ENCODE measurements around the gene TYSND1. TPM values are rescaled to one million over a fixed set of nuclear protein-coding genes. Genes with fewer than 3 reads are reported as not detected.

TYSND1 gene
- polyA plus RNA-seq, 3 donors, result 8.6 to 11.2 (median 11.2) TPM

GRCh38 chr10:70169649-70170364 is 23.3 kb upstream of the TYSND1 start:
- Histone ChIP-seq H3K4me2 (replicated peaks; ENCODE audit: extremely low read depth, low read length, poor library complexity, severe bottlenecking) (peak overlapping the region; percentile 94), H3K36me3 (replicated peaks in 1 of 2; ENCODE audit: control insufficient read depth in 1 of 2, insufficient read depth in 2 of 2, low read length in 2 of 2) (peaks cover 3 to 25% of the 10 kb centered on the region in 2 donors), H3K9me3 (replicated peaks in 1 of 2; ENCODE audit: control insufficient read depth in 1 of 2, insufficient read depth in 1 of 2, low read length in 2 of 2) (no peaks in the 10 kb centered on the region), H4K20me1 (ENCODE audit: insufficient read depth, low read length) (peaks cover 51% of the 10 kb centered on the region), H3K9ac (ENCODE audit: insufficient read depth, low read length, poor library complexity, severe bottlenecking) (peak overlapping the region; percentile 89), H3K79me2 (ENCODE audit: insufficient read depth, low read length) (peaks cover 56% of the 10 kb centered on the region), H3K4me1 (ENCODE audit: control insufficient read depth in 1 of 2, insufficient read depth in 2 of 2, low read length in 2 of 2) (peaks cover 36 to 53% of the 10 kb centered on the region in 2 donors), H3K4me3 (replicated peaks in 1 of 3; ENCODE audit: low read depth in 2 of 3, low read length in 3 of 3) (peak overlapping the region; percentile 84 to 98 (median 96)), H2AFZ (ENCODE audit: insufficient read depth, low read depth, low read length, poor library complexity, severe bottlenecking) (peak overlapping the region; percentile 78), H3K27me3 (ENCODE audit: control insufficient read depth in 2 of 2, insufficient read depth in 2 of 2, low read length in 2 of 2) (no peaks in the 10 kb centered on the region), H3K27ac (ENCODE audit: low read depth in 1 of 2, low read length in 2 of 2) (peak overlapping the region; percentile 88 to 95)
- peak overlapping the region; percentile 94 to 98 (median 97) for H3K27ac Mint-ChIP-seq
- peaks cover 0 to 2% (median 0%) of the 10 kb centered on the region in 3 donors for H3K27me3 Mint-ChIP-seq (ENCODE audit: low read depth in 3 of 3)
- peaks cover 45% of the 10 kb centered on the region for H3K4me1 Mint-ChIP-seq
- DNase-seq, result peak in 2 of 3 donors; percentile 25 to 45
- 2% methylated on average over 30 of the region's 40 CpGs for WGBS (ENCODE audit: insufficient coverage)
- no peak for TF ChIP-seq CTCF (IDR thresholded peaks at IDR 0.05)
- peaks cover 17 to 25% of the 10 kb centered on the region in 2 donors for H3K36me3 Mint-ChIP-seq
- H3K4me3 Mint-ChIP-seq, result peak overlapping the region; percentile 92 to 94
- intact Hi-C loops (cut with micrococcal nuclease), result loop anchor here in 1 of 2 donors (2.0 kb wide), 1 partner anchor 23 kb away; the partner anchor contains the start of gene TYSND1
- peaks cover 0 to 4% (median 0%) of the 10 kb centered on the region in 7 donors for H3K9me3 Mint-ChIP-seq

GRCh38 chr10:70169011-70169410 is 22.5 kb upstream of the TYSND1 start:
- Mint-ChIP-seq H3K9me3 (peaks cover 0 to 4% (median 0%) of the 10 kb centered on the region in 7 donors), H3K4me1 (peaks cover 44% of the 10 kb centered on the region), H3K4me3 (peak overlapping the region; percentile 92 to 94), H3K36me3 (peaks cover 17 to 25% of the 10 kb centered on the region in 2 donors), H3K27me3 (ENCODE audit: low read depth in 3 of 3) (peaks cover 0 to 2% (median 0%) of the 10 kb centered on the region in 3 donors), H3K27ac (peak overlapping the region in 6 of 7 donors; percentile 20 to 98 (median 97))
- H3K36me3 ChIP-seq (replicated peaks in 1 of 2; ENCODE audit: control insufficient read depth in 1 of 2, insufficient read depth in 2 of 2, low read length in 2 of 2), result peaks cover 3 to 25% of the 10 kb centered on the region in 2 donors
- H4K20me1 ChIP-seq (ENCODE audit: insufficient read depth, low read length), result peaks cover 59% of the 10 kb centered on the region
- WGBS (ENCODE audit: insufficient coverage), result no CpG with 5 or more reads among the region's 2 CpGs
- DNase-seq, result no peak
- no peak overlapping the region for H3K27ac ChIP-seq (ENCODE audit: low read depth in 1 of 2, low read length in 2 of 2)
- no peak overlapping the region for H3K9ac ChIP-seq (ENCODE audit: insufficient read depth, low read length, poor library complexity, severe bottlenecking)
- H3K9me3 ChIP-seq (replicated peaks in 1 of 2; ENCODE audit: control insufficient read depth in 1 of 2, insufficient read depth in 1 of 2, low read length in 2 of 2), result no peaks in the 10 kb centered on the region
- H3K79me2 ChIP-seq (ENCODE audit: insufficient read depth, low read length), result peaks cover 64% of the 10 kb centered on the region
- H3K4me1 ChIP-seq (ENCODE audit: control insufficient read depth in 1 of 2, insufficient read depth in 2 of 2, low read length in 2 of 2), result peaks cover 36 to 53% of the 10 kb centered on the region in 2 donors
- no peak overlapping the region for H2AFZ ChIP-seq (ENCODE audit: insufficient read depth, low read depth, low read length, poor library complexity, severe bottlenecking)
- TF ChIP-seq CTCF (IDR thresholded peaks at IDR 0.05), result no peak
- peak overlapping the region; percentile 94 for H3K4me2 ChIP-seq (replicated peaks; ENCODE audit: extremely low read depth, low read length, poor library complexity, severe bottlenecking)
- H3K4me3 ChIP-seq (replicated peaks in 1 of 3; ENCODE audit: low read depth in 2 of 3, low read length in 3 of 3), result peak overlapping the region in 2 of 3 experiments; percentile 96 to 98
- intact Hi-C loops (cut with micrococcal nuclease), result no loop called here
- H3K27me3 ChIP-seq (ENCODE audit: control insufficient read depth in 2 of 2, insufficient read depth in 2 of 2, low read length in 2 of 2), result no peaks in the 10 kb centered on the region
